Hepatocyte (in vitro differentiated cells): ENCODE results near the gene FIBP. TPM values are rescaled to one million over a fixed set of nuclear protein-coding genes. Genes with fewer than 3 reads are reported as not detected.

ENCODE experiments used
- DNase-seq: peaks from one replicate; pipeline ENCODE4 v3.0.0-alpha.2; 2016; ENCODE audit warnings: low spot score
- H2AFZ ChIP-seq: fragments of 200-600 bp; sonication (generic); 2 replicates; pipeline ENCODE4 v1.6.0; 2016; ENCODE audit warnings: antibody characterized with exemption, mild to moderate bottlenecking
- H3K27ac ChIP-seq: fragments of 200-600 bp; sonication (generic); 2 replicates; pipeline ENCODE4 v1.5.1; 2016; ENCODE audit warnings: mild to moderate bottlenecking
- H3K27me3 ChIP-seq: fragments of 200-600 bp; sonication (generic); 2 replicates; pipeline ENCODE4 v1.6.1; 2016
- H3K36me3 ChIP-seq: fragments of 200-600 bp; sonication (generic); replicated peaks from 2 replicates; pipeline ENCODE4 v1.5.1; 2016; ENCODE audit warnings: low read depth; ENCODE audit not compliant: insufficient read depth
- H3K4me1 ChIP-seq: fragments of 200-600 bp; sonication (generic); 2 replicates; pipeline ENCODE4 v1.5.1; 2016; ENCODE audit warnings: mild to moderate bottlenecking, moderate library complexity; ENCODE audit not compliant: insufficient read depth
- H3K4me2 ChIP-seq: fragments of 200-600 bp; sonication (generic); 2 replicates; pipeline ENCODE4 v1.6.0; 2016
- H3K4me3 ChIP-seq: fragments of 200-600 bp; sonication (generic); 2 replicates; pipeline ENCODE4 v1.5.1; 2016; ENCODE audit warnings: mild to moderate bottlenecking
- H3K79me2 ChIP-seq: fragments of 200-600 bp; sonication (generic); 2 replicates; pipeline ENCODE4 v1.6.0; 2017; ENCODE audit warnings: mild to moderate bottlenecking
- H3K9me2 ChIP-seq: fragments of 200-600 bp; sonication (generic); replicated peaks from 2 replicates; pipeline ENCODE4 v1.6.0; 2017; ENCODE audit warnings: mild to moderate bottlenecking; ENCODE audit not compliant: insufficient read depth
- H3K9me3 ChIP-seq: fragments of 200-600 bp; sonication (generic); 2 replicates; pipeline ENCODE4 v1.5.1; 2016; ENCODE audit warnings: low read depth, mild to moderate bottlenecking
- H4K20me1 ChIP-seq: fragments of 200-600 bp; sonication (generic); 2 replicates; pipeline ENCODE4 v1.6.0; 2016; ENCODE audit warnings: mild to moderate bottlenecking; ENCODE audit not compliant: insufficient read depth, poor library complexity, severe bottlenecking
- CTCF ChIP-seq: fragments of 200-600 bp; sonication (generic); IDR thresholded peaks from 2 replicates; pipeline ENCODE4 v1.5.1; 2016; ENCODE audit warnings: antibody characterized with exemption, mild to moderate bottlenecking; ENCODE audit not compliant: poor library complexity
- EZH2 ChIP-seq: fragments of 200-600 bp; sonication (generic); IDR thresholded peaks from 2 replicates; pipeline ENCODE4 v1.6.1; 2016; ENCODE audit warnings: antibody characterized with exemption, mild to moderate bottlenecking, borderline replicate concordance
- EZH2phosphoT487 ChIP-seq: fragments of 200-600 bp; sonication (generic); IDR thresholded peaks from one replicate; pipeline ENCODE4 v1.6.1; 2018; ENCODE audit warnings: antibody characterized with exemption, mild to moderate bottlenecking, low read depth, moderate library complexity; ENCODE audit not compliant: unreplicated experiment, severe bottlenecking
- WGBS: methylation state at CpG from one replicate; pipeline ENCODE4 v1.1.6; 2016; ENCODE audit warnings: low lambda C conversion rate; ENCODE audit errors: missing lambda C conversion rate; 5-methylcytosine and 5-hydroxymethylcytosine counted together
- polyA plus RNA-seq: library from polyadenylated mRNA; unstranded; fragments of >200 nt; fragmentation: Nextera tagmentation; extraction: Ambion mirVana; gene quantifications from 2 replicates; pipeline ENCODE4 v1.2.1, GENCODE V29; 2016
- total RNA-seq: library from RNA; depleted of rRNA; stranded (reverse); fragments of >200 nt; gene quantifications from 2 replicates; pipeline ENCODE4 v1.2.3, GENCODE V29; 2014

The FIBP gene
- total and polyA plus RNA-seq, 2 experiments from 2014 or later: 74.9 to 93.6 TPM

DNA sequence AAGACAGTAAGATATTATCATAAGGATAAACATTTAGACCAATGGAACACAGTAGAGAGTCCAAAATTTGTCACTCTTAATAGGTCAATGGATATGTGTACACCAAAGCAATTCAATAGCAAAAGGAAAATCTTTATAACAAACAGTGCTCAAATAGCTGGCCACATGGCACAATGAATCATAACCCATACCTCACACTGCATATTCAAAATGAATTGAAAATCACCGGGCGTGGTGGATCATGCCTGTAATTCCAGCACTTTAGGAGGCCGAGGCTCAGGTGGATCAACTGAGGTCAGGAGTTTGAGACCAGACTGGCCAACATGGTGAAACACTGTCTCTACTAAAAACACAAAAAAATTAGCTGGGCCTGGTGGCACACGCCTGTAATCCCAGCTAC is 46.1 kb downstream of the FIBP start:
- no peak for TF ChIP-seq CTCF
- no peak for TF ChIP-seq EZH2
- no peak for TF ChIP-seq EZH2phosphoT487
- Histone ChIP-seq H3K9me3 (no peaks in the 10 kb centered on the region), H3K4me3 (no peak overlapping the region), H3K27ac (no peak overlapping the region), H3K79me2 (no peaks in the 10 kb centered on the region), H2AFZ (no peak overlapping the region), H3K36me3 (no peaks in the 10 kb centered on the region), H3K27me3 (no peaks in the 10 kb centered on the region), H4K20me1 (no peaks in the 10 kb centered on the region), H3K4me2 (no peak overlapping the region), H3K9me2 (no peaks in the 10 kb centered on the region), H3K4me1 (peaks cover 8% of the 10 kb centered on the region)
- 96% methylated on average over 4 of the region's 4 CpGs for WGBS
- no peak for DNase-seq

DNA sequence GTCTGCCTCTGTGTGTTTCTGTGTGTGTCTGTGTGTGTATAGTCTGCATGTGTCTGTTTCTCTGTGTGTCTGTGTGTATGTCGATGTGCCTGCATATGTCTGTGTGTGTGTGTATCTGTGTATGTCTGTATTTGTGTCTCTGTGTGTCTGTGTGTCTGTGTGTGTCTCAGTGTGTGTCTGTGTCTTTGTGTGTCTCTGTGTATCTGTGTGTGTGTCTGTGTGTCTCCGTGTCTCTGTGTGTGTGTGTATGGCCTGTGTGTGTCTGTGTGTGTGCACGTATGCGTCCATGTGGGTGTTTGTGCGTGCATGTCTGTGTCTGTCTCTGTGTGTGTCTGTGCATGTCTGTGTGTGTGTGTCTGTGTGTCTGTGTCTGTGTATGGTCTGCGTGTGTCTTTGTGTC is 54.1 kb downstream of the FIBP start:
- 65% methylated on average over 6 of the region's 6 CpGs for WGBS
- Histone ChIP-seq H3K4me1 (peaks cover 6% of the 10 kb centered on the region), H2AFZ (peak overlapping the region; percentile 67), H3K9me2 (no peaks in the 10 kb centered on the region), H3K27ac (no peak overlapping the region), H3K79me2 (peaks cover 13% of the 10 kb centered on the region), H3K4me3 (peak overlapping the region; percentile 45), H3K27me3 (no peaks in the 10 kb centered on the region), H3K4me2 (peak overlapping the region; percentile 89), H3K36me3 (no peaks in the 10 kb centered on the region), H4K20me1 (no peaks in the 10 kb centered on the region), H3K9me3 (no peaks in the 10 kb centered on the region)
- no peak for TF ChIP-seq CTCF
- no peak for TF ChIP-seq EZH2phosphoT487
- no peak for TF ChIP-seq EZH2
- DNase-seq: no peak

Other genes starting within 250 kb of the FIBP start
- 28.1 and 32.7 TPM in 2 replicates for gene RELA, start 225.6 kb downstream of the FIBP start, total RNA-seq
- 64.6 and 68.7 TPM in 2 replicates for gene RELA, start 225.6 kb downstream of the FIBP start, polyA plus RNA-seq
- gene KAT5, start 176.2 kb downstream of the FIBP start, total RNA-seq: 36.1 and 41.7 TPM in 2 replicates
- 53.1 and 77.2 TPM in 2 replicates for gene KAT5, start 176.2 kb downstream of the FIBP start, polyA plus RNA-seq
- 26.4 and 44.4 TPM in 2 replicates for gene RNASEH2C, start 167.7 kb downstream of the FIBP start, total RNA-seq
- 68.6 and 78.7 TPM in 2 replicates for gene RNASEH2C, start 167.7 kb downstream of the FIBP start, polyA plus RNA-seq
- 19.5 and 20.9 TPM in 2 replicates for gene AP5B1, start 107.5 kb downstream of the FIBP start, total RNA-seq
- gene AP5B1, start 107.5 kb downstream of the FIBP start, polyA plus RNA-seq: 24.8 and 27.1 TPM in 2 replicates
- 26.0 and 26.3 TPM in 2 replicates for gene OVOL1, start 101.4 kb downstream of the FIBP start, total RNA-seq
- 20.6 and 20.8 TPM in 2 replicates for gene OVOL1, start 101.4 kb downstream of the FIBP start, polyA plus RNA-seq
- 2.3 and 2.9 TPM in 2 replicates for gene SNX32, start 54.5 kb downstream of the FIBP start, total RNA-seq
- 5.1 and 6.0 TPM in 2 replicates for gene SNX32, start 54.5 kb downstream of the FIBP start, polyA plus RNA-seq
- gene CFL1, start 30.3 kb downstream of the FIBP start, total RNA-seq: 720 and 758 TPM in 2 replicates
- 1,698 and 1,708 TPM in 2 replicates for gene CFL1, start 30.3 kb downstream of the FIBP start, polyA plus RNA-seq
- gene MUS81, start 28.0 kb downstream of the FIBP start, total RNA-seq: 22.3 and 23.8 TPM in 2 replicates
- gene MUS81, start 28.0 kb downstream of the FIBP start, polyA plus RNA-seq: 47.0 and 51.7 TPM in 2 replicates
- 65.2 and 69.7 TPM in 2 replicates for gene EFEMP2, start 15.7 kb downstream of the FIBP start, total RNA-seq
- gene EFEMP2, start 15.7 kb downstream of the FIBP start, polyA plus RNA-seq: 197 and 230 TPM in 2 replicates
- not detected in 2 replicates for gene CTSW, start 8.6 kb downstream of the FIBP start, total RNA-seq
- gene CTSW, start 8.6 kb downstream of the FIBP start, polyA plus RNA-seq: 0.15 and 0.56 TPM in 2 replicates
- gene CCDC85B, start 2.2 kb upstream of the FIBP start, total RNA-seq: 15.1 and 21.5 TPM in 2 replicates
- gene CCDC85B, start 2.2 kb upstream of the FIBP start, polyA plus RNA-seq: 38.2 and 41.6 TPM in 2 replicates
- 4.5 and 4.7 TPM in 2 replicates for gene FOSL1, start 11.9 kb upstream of the FIBP start, total RNA-seq
- gene FOSL1, start 11.9 kb upstream of the FIBP start, polyA plus RNA-seq: 16.5 and 20.1 TPM in 2 replicates
- gene C11orf68, start 30.6 kb upstream of the FIBP start, total RNA-seq: 20.8 and 26.3 TPM in 2 replicates
- gene C11orf68, start 30.6 kb upstream of the FIBP start, polyA plus RNA-seq: 53.2 and 59.3 TPM in 2 replicates
- gene DRAP1, start 31.0 kb upstream of the FIBP start, total RNA-seq: 59.1 and 65.3 TPM in 2 replicates
- gene DRAP1, start 31.0 kb upstream of the FIBP start, polyA plus RNA-seq: 158 and 173 TPM in 2 replicates
- not detected in 2 replicates for gene TSGA10IP, start 57.0 kb upstream of the FIBP start, total RNA-seq
- not detected in 2 replicates for gene TSGA10IP, start 57.0 kb upstream of the FIBP start, polyA plus RNA-seq
- gene SART1, start 73.3 kb upstream of the FIBP start, total RNA-seq: 10.9 and 32.5 TPM in 2 replicates
- gene SART1, start 73.3 kb upstream of the FIBP start, polyA plus RNA-seq: 34.1 and 37.5 TPM in 2 replicates
- gene EIF1AD, start 113.7 kb upstream of the FIBP start, total RNA-seq: 25.6 and 27.0 TPM in 2 replicates
- gene EIF1AD, start 113.7 kb upstream of the FIBP start, polyA plus RNA-seq: 19.4 and 24.8 TPM in 2 replicates
- gene BANF1, start 114.0 kb upstream of the FIBP start, total RNA-seq: 22.8 and 37.8 TPM in 2 replicates
- 197 and 215 TPM in 2 replicates for gene BANF1, start 114.0 kb upstream of the FIBP start, polyA plus RNA-seq
- 3.0 and 4.4 TPM in 2 replicates for gene CST6, start 123.5 kb upstream of the FIBP start, total RNA-seq
- gene CST6, start 123.5 kb upstream of the FIBP start, polyA plus RNA-seq: 9.4 and 17.6 TPM in 2 replicates
- not detected in 2 replicates for gene CATSPER1, start 138.0 kb upstream of the FIBP start, total RNA-seq
- not detected in 2 replicates for gene CATSPER1, start 138.0 kb upstream of the FIBP start, polyA plus RNA-seq
- 0.68 and 0.80 TPM in 2 replicates for gene GAL3ST3, start 160.7 kb upstream of the FIBP start, total RNA-seq
- 1.1 and 2.6 TPM in 2 replicates for gene GAL3ST3, start 160.7 kb upstream of the FIBP start, polyA plus RNA-seq
- 109 and 120 TPM in 2 replicates for gene SF3B2, start 163.9 kb upstream of the FIBP start, total RNA-seq
- gene SF3B2, start 163.9 kb upstream of the FIBP start, polyA plus RNA-seq: 155 and 170 TPM in 2 replicates
- gene PACS1, start 181.8 kb upstream of the FIBP start, total RNA-seq: 23.5 and 28.2 TPM in 2 replicates
- gene PACS1, start 181.8 kb upstream of the FIBP start, polyA plus RNA-seq: 70.1 and 71.5 TPM in 2 replicates